Measurements from ENCODE around the gene ENOSF1.

DNA sequence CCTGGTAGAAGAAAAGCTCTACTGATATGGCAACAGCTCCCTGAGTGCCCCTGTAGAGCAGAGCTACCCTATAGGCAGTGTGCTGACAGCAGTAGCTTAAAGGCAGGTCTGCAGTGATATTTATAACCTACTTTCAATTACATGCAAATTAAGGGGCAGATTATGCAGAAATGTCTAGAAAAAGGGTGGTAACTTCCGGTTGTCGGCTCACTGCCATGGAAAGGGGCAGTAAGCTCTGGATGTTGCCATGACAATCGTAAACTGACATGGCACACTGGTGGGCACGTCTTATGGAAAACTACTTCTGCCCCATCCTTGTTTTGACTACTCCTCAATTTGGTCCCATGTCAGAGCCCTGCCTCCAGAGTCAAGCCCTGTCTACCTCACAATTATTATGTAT, 57.8 kb downstream of the ENOSF1 start:
- TF ChIP-seq, protein P1, sequence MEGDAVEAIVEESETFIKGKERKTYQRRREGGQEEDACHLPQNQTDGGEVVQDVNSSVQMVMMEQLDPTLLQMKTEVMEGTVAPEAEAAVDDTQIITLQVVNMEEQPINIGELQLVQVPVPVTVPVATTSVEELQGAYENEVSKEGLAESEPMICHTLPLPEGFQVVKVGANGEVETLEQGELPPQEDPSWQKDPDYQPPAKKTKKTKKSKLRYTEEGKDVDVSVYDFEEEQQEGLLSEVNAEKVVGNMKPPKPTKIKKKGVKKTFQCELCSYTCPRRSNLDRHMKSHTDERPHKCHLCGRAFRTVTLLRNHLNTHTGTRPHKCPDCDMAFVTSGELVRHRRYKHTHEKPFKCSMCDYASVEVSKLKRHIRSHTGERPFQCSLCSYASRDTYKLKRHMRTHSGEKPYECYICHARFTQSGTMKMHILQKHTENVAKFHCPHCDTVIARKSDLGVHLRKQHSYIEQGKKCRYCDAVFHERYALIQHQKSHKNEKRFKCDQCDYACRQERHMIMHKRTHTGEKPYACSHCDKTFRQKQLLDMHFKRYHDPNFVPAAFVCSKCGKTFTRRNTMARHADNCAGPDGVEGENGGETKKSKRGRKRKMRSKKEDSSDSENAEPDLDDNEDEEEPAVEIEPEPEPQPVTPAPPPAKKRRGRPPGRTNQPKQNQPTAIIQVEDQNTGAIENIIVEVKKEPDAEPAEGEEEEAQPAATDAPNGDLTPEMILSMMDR (conservative IDR thresholded peaks at IDR 0.05 in 1 of 2, IDR thresholded peaks at IDR 0.05 in 1 of 2; ENCODE audit: low read depth in 1 of 2, low read length in 2 of 2): no peak
- no peak for TF ChIP-seq EZH2 (IDR thresholded peaks at IDR 0.05; ENCODE audit: low read length, missing control alignments)
